ENCODE results near the gene CRKL.
"Not testable (repeated sequence)": the region's sequence is repeated elsewhere in the genome, so short reads cannot be mapped to it uniquely, and the experiment has no call there.

The CRKL gene

GRCh38 chr22:20935780-20936539 is 18.8 kb downstream of the CRKL start:
- not testable (repeated sequence) for DNase-seq

DNA sequence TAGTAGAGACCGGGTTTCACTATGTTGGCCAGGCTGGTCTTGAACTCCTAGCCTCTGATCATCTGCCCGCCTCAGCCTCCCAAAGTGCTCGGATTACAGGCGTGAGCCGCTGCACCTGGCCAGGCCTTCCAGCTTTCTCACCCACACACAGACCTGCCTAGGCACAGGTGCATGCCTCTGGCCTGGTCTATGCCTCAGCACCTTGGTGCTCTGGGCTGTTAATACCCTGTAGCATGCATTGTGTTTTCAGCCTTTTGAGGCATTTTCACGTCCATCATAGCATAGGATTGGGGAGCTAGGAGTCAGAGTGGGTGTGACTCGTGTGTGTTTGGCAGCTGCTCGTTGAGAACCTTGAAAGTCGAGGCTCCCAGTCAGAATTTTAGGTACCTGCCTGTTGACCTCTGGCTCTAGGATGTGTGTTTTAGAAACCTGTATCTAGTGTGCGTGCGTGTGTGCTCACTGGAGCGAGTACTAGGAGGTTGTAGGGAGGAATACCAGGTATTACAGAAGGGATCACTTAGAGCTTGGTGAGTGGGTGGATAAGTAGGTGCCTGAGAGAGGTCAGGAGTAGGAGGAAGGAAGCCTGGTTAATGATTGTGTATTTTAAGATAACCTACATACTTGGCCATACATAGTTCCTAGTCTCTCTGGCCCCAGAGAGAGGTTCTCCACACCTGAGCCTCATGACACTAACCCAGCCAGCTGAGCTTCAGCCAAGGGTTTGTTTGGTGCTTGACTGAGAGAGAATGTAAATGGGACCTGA is 20.0 kb downstream of the CRKL start:
- no peak for DNase-seq

- no peak for DNase-seq
These were observed 20.8 kb downstream of the CRKL start for GRCh38 chr22:20937794-20938671.

DNA sequence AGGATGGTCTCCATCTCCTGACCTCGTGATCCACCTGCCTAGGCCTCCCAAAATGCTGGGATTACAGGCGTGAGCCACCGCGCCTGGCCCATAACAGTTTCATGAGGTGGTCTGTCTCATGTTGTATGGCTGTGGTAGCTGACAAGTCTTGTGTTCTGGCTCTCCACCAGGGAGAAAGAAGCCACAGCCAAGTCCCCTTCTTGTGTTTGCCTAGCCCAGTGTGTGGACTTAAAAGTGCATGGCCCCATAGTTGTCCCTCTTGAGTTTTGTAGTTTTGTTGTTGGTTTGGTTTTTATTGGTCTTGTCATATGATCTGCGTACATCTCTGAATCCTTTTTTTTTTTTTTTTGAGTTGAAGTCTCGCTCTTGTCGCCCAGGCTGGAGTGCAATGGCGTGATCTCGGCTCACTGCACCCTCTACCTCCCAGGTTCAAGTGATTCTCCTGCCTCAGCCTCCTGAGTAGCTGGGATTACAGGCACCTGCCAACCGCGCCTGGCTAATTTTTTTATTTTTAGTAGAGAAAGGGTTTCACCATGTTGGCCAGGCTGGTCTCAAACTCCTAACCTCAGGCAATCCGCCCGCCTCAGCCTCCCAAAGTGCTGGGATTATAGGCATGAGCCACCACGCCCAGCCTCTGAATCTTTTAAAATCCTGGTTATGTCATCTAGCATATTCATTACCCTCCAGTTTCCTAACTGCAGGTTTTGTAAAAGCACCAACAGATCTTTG is 22.4 kb downstream of the CRKL start:
- not testable (repeated sequence) for DNase-seq

DNA sequence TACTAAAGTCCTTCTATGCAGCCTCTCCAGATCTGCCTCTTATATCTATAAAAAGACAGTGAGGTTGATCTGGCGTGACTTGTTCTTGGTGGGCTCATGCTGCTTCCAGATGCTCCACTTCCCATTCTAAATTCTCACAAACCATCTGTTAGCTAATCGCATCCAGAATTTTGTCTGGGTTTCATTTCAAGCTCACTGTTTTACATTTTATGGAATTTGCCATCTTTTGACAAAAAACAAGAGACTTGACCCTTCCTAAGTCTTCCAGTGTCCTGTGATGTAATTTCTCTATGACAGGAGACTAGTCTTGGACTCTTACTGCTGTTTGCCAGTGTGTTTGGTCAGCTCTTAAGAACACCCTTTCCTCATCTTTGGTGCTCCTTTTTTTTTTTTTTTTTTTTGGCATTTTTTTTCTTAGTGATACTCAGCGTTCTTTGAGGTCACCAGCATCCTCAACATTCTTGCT is 23.0 kb downstream of the CRKL start:
- no peak for DNase-seq

DNA sequence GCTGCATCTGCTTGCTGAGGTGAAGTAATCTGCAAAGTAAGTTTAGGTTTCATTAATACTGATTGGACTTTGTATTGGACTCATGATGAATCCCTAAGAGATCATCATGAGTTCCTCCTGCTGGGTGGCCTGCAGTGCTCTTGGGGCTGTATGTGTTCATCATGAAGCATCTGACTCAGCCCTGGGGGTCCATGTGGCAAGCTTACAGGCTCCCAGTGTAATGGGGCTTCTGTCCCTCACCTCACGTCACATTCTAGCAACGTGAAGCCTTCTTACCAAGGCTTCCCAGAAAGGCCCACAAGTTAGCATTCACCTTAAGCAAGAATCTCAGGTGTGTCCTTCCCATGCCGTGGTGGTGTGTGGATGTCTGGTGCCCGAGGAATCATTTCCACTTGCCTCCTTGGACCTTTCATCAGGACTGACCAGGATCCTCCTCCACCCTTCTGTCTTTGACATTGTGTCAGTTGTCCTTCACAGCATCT is 23.7 kb downstream of the CRKL start:
- no peak for DNase-seq

- not testable (repeated sequence) for DNase-seq
These were observed 25.1 kb downstream of the CRKL start for GRCh38 chr22:20942203-20942902.

GRCh38 chr22:20943104-20943933 is 26.1 kb downstream of the CRKL start:
- no peak for DNase-seq

- no peak for DNase-seq
These were observed 26.8 kb downstream of the CRKL start for GRCh38 chr22:20944042-20944441.

DNA sequence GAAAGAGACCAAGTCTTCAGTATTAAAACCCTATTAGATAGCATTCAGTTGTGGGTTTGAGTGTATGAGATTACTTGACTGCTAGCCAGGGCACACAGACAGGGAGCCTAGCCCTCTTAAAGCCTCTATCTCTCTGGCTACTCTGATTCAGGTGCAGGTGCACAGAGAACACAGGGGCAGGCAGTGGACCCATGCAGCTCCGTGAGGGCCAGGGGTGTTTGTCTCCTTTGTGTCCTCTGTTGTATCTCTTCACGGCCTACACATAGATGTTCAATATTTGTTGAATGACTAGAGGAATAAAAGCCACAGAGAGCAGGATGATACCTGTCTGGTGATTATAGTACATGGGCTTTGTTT is 28.3 kb downstream of the CRKL start:
- no peak for DNase-seq

GRCh38 chr22:20946080-20946986 is 29.1 kb downstream of the CRKL start:
- DNase-seq = no peak

DNA sequence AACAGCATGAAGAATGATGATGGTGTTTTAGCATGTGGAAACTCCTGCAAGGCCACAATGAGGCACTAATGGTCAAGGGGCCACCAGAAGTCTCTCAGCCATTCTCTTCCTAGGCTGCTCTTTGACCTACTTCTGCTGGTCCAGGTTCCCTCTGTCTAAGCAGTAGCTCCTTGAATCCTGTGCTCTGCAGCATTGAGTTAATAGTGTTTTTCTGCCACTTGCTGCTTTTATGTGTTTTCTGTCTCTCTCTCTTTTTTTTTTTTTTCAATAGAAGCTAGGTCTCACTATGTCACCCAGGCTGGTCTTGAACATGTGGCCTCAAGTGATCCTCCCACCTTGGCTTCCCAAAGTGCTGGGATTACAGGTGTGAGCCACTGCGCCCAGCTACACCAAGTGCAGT is 29.8 kb downstream of the CRKL start:
- DNase-seq = no peak

DNA sequence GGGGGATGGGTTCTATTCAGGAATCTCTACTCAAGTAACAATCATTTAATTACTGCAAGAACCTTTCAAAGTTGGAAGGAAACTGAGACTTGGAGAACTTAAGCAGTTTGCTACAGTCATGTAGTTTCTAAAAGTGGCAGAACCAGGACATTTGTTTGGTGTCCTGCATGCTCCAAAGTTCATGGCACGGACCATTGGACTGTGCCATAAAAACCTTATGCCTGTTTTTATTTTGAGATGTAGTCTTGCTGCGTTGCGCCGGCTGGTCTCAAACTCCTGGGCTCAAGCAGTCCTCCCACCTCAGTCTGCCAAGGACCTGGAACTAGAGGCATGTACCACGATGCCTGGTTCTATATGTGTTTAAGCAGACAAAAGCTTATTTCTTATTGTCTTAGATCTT is 31.2 kb downstream of the CRKL start:
- DNase-seq = no peak

GRCh38 chr22:20948989-20949388 is 31.8 kb downstream of the CRKL start:
- DNase-seq = no peak

- DNase-seq = no peak
These were observed 32.5 kb downstream of the CRKL start for GRCh38 chr22:20949698-20950183.

GRCh38 chr22:20951151-20951931 is 34.1 kb downstream of the CRKL start:
- no peak for DNase-seq

GRCh38 chr22:20951932-20952380 is 34.7 kb downstream of the CRKL start:
- DNase-seq = no peak

GRCh38 chr22:20952544-20953341 is 35.5 kb downstream of the CRKL start:
- DNase-seq = no peak
